D721Med (cell line): Measurements from ENCODE around the gene PFN3.

ENCODE experiments used
- DNase-seq: peaks from one replicate; pipeline ENCODE4 v3.0.0; 2011; ENCODE audit warnings: low spot score; ENCODE audit not compliant: insufficient read length
- FAIRE-seq: peaks from 2 replicates; lab custom pipeline; 2011; peaks lifted over from hg19 to GRCh38; lab: Jason Lieb, UNC
- TF ChIP-seq, protein P1 (sequence below): IDR thresholded peaks from 2 replicates; pipeline ENCODE4 v1.5.1; 2012; ENCODE audit warnings: mild to moderate bottlenecking, control low read depth; ENCODE audit not compliant: insufficient read depth; ENCODE audit errors: missing control alignments

PFN3 gene

DNA sequence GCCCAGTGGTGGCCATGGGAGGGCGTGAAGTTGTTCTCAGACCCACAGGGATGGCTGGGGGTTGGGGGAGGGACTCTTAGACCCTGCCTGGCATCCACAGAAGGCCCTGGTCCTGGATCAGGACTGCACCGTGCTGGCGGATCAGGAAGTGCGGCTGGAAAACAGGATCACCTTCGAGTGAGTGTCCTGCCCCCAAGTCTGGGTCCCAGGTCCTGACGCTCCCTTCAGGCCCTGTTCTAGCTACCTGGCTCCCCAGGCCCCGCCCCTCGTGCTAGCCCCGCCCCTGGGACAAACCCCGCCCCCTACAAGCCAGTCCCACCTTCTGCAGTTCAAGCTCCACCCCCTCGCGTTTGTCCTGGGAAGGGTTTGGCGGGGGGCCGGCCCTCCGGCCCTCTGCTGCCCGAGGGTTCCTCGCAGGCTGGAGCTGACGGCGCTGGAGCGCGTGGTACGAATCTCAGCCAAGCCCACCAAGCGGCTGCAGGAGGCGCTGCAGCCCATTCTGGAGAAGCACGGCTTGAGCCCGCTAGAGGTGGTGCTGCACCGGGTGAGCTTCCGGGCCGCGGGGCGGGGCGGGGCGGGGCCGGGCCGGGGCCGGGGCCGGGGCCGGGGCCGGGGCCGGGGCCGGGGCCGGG lies 29.9 kb downstream of the PFN3 start:
- DNase-seq: peak; percentile 67
- TF ChIP-seq, protein P1, sequence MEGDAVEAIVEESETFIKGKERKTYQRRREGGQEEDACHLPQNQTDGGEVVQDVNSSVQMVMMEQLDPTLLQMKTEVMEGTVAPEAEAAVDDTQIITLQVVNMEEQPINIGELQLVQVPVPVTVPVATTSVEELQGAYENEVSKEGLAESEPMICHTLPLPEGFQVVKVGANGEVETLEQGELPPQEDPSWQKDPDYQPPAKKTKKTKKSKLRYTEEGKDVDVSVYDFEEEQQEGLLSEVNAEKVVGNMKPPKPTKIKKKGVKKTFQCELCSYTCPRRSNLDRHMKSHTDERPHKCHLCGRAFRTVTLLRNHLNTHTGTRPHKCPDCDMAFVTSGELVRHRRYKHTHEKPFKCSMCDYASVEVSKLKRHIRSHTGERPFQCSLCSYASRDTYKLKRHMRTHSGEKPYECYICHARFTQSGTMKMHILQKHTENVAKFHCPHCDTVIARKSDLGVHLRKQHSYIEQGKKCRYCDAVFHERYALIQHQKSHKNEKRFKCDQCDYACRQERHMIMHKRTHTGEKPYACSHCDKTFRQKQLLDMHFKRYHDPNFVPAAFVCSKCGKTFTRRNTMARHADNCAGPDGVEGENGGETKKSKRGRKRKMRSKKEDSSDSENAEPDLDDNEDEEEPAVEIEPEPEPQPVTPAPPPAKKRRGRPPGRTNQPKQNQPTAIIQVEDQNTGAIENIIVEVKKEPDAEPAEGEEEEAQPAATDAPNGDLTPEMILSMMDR: no peak
- FAIRE-seq: no peak

DNA sequence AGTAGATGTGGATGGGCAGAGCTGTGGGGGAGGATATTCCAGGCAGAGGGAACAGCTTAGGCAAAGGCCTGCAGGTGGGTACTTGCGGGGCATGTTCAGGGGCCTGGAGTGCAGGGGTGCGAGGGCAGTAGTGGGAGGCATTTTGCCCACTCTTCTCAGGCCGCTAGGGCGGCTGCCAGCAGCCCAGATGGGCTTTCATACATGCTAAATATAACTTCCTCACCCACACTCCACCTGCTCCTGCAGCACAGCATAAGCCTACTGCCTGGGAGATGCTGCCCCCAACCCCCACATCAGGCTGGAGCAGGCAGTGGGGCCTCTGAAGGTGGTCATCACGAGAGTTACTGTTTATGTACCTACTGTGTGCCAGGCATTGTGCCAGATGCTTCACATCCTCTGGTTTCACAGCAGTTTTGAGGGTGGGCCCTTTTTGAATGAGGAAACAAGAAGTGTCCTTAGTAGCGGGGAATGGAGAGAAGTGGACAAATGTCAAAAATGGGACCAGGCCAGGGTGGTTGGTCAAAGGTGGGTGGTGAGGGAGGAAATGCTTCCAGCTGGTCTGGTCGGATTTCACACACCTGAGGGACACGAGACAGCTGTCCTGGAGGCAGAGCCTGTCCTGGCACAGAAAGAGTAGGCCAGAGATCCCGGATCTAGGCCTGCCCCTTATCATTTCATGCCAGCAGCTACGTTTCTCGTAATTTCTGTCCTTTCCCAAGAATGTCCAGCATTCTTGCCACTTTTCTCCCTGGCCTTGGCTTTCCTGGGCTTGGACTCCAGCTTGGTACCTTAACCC lies 30.6 kb downstream of the PFN3 start:
- DNase-seq (no peak), FAIRE-seq (no peak)
- TF ChIP-seq, protein P1: no peak

DNA sequence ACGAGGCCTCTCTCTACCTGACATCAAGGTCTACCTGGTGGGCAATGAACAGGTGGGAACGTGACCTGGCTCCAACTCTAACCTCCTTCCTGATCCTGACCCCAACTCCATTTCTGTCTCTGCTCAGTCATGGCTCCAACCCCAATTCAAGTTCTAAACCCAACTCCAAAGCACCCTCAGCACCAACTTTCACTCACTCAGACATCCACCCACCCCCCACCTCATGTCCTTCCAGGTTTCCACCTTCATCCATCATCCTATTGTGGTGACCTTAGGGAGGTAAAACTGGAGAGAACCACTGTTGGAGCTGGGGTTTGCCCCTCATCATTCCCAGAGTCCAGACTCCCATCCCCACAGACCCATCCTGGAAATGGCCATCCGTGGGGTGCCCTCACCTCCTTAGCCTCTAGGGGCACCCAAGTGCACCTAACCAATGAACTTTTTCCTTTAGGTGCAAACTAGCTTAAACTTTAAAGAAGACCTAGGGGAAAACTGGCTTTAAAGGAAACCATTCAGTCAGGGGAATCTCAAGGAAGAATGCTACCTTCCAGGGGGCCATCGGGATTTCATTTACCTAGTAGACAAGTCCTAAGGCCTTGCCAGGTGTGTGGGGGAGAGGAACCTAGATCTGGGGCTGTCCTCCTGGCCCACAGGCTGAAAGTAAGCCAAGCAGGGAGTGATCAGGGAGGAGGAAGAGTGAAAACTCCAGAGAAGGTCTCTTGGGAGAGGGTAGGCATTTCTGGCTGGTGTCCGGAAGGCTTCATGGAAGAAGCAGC lies 31.4 kb downstream of the PFN3 start:
- no peak for FAIRE-seq
- TF ChIP-seq, protein P1: peak; percentile 32
- DNase-seq: no peak

DNA sequence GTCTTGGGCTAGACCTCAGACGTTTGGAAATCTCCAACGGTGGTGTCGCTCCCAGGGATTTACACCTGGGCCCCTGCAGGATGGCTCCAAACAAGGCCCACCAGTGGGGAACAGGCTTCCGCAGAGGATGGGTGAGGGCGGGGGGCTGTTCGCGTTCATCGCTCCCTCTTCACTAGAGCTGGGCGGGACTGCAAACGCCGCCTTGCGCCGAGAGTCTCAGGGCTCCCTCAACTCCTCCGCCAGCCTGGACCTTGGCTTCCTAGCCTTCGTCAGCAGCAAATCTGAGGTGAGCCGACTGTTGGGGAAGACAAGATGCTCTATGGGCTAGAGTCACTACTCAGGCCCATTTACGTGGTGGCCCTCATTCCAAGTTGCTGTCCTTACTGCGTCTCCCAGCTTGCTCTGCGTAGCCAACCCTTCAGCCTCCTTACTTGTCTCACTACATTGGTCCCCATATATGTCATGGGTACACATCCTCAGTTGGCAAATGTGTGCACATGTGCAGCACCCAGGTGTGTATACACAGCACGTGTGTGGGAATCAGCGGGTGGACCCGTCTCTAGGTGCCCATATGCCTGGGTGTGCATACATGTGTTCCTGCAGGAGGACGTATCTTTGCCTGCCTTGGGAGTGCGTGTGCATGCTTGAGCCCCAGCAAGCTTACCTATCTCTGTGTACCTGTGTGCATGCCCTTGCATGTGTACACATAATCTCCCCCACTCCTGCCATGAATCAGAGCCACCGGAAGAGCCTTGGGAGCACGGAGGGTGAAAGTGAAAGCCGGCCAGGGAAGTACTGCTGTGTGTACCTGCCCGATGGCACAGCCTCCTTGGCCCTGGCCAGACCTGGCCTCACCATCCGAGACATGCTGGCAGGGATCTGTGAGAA lies 32.2 kb downstream of the PFN3 start:
- no peak for FAIRE-seq
- TF ChIP-seq, protein P1: no peak

DNA sequence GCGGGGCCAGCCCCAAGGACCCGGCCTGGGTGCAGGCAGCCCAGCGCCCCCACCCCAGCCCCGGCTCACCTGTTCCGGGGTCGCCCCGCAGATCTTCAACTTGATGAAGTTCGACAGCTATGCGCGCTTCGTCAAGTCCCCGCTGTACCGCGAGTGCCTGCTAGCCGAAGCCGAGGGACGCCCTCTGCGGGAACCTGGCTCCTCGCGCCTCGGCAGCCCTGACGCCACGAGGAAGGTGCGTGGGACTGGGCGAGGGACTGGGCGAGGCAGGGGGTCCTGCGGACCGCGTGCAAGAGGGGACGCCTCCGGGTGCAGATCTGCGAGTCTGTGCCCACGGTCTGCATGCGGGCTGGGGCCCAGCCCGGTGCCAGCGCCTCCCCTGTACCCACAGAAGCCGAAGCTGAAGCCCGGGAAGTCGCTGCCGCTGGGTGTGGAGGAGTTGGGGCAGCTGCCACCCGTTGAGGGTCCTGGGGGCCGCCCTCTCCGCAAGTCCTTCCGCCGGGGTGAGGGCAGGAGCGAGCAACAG lies 33.1 kb downstream of the PFN3 start:
- no peak for FAIRE-seq
- no peak for DNase-seq
- TF ChIP-seq, protein P1: no peak

More for the DNA sequence above, 32.2 kb downstream of the PFN3 start:
- DNase-seq: no peak
